HG03108 (cell line): Measurements from ENCODE around the gene OR4K14.
"Not testable (repeated sequence)": the region's sequence is repeated elsewhere in the genome, so short reads cannot be mapped to it uniquely, and the experiment has no call there.

Source experiments
- ATAC-seq: cut with Tn5 transposase; IDR thresholded peaks from one replicate; pipeline ENCODE4 v1.9.1; 2021; ENCODE audit warnings: moderate library complexity; ENCODE audit not compliant: unreplicated experiment

OR4K14 gene

GRCh38 chr14:20019257-20019865, at the start of gene OR4K14:
TSS of gene OR4K14 (minus strand) at chr14:20019307. CDS start at chr14:20015193, 4,114 bp downstream.
- no peak for ATAC-seq

GRCh38 chr14:20059745-20060144, 40.6 kb upstream of the OR4K14 start, which contains the start of gene OR4L1:
TSS of gene OR4L1 (plus strand) at chr14:20060045. CDS start at chr14:20060045, 0 bp downstream.
- ATAC-seq = no peak

- ATAC-seq = no peak
Observed at GRCh38 chr14:20048202-20048601, 29.1 kb upstream of the OR4K14 start.

GRCh38 chr14:20044243-20044642, 25.1 kb upstream of the OR4K14 start:
- no peak for ATAC-seq

GRCh38 chr14:20035938-20036337, 16.8 kb upstream of the OR4K14 start, which contains the start of gene OR4K13:
TSS of gene OR4K13 (minus strand) at chr14:20036038. CDS start at chr14:20034758, 1,280 bp downstream.
- ATAC-seq = no peak

GRCh38 chr14:20035449-20035848, 16.3 kb upstream of the OR4K14 start:
- no peak for ATAC-seq

GRCh38 chr14:20031058-20031457, 12.0 kb upstream of the OR4K14 start:
- ATAC-seq = no peak

GRCh38 chr14:20008156-20008555, 11.0 kb downstream of the OR4K14 start:
- no peak for ATAC-seq

GRCh38 chr14:20002319-20002718, 16.8 kb downstream of the OR4K14 start:
- ATAC-seq = no peak

GRCh38 chr14:20001863-20002262, 17.2 kb downstream of the OR4K14 start, which contains the start of gene OR4Q2:
TSS of gene OR4Q2 (plus strand) at chr14:20002163.
- no peak for ATAC-seq

- no peak for ATAC-seq
Observed at GRCh38 chr14:19993438-19993837, 25.7 kb downstream of the OR4K14 start.

- ATAC-seq = no peak
Observed at GRCh38 chr14:19975291-19975690, 43.8 kb downstream of the OR4K14 start, which contains the start of gene OR4K15. TSS of gene OR4K15 (plus strand) at chr14:19975591. CDS start at chr14:19975591, 0 bp downstream.

- ATAC-seq = no peak
Observed at GRCh38 chr14:19974844-19975243, 44.3 kb downstream of the OR4K14 start.

GRCh38 chr14:19969735-19970134, 49.4 kb downstream of the OR4K14 start:
- not testable (repeated sequence) for ATAC-seq
